Activated CD4-positive, alpha-beta T cell treated with anti-CD3 and anti-CD28 coated beads for 4 hours (primary cell): ENCODE data around the gene CMTM4.
"Not testable (repeated sequence)": the region's sequence is repeated elsewhere in the genome, so short reads cannot be mapped to it uniquely, and the experiment has no call there.

Experiments used
- DNase-seq, 2 donors: peaks; one replicate each; pipeline ENCODE4 v3.0.0-alpha.2; 2020

The CMTM4 gene

GRCh38 chr16:66703406-66704215 is 7.1 kb upstream of the CMTM4 start:
- no peak for DNase-seq

- DNase-seq: no peak
These were observed 5.0 kb upstream of the CMTM4 start for GRCh38 chr16:66701516-66701915.

GRCh38 chr16:66701026-66701425 is 4.5 kb upstream of the CMTM4 start:
- DNase-seq: no peak

GRCh38 chr16:66699898-66700297 is 3.4 kb upstream of the CMTM4 start:
- DNase-seq: no peak

- DNase-seq: no peak
These were observed 1.5 kb upstream of the CMTM4 start for GRCh38 chr16:66698046-66698445.

GRCh38 chr16:66695935-66696668 is 441 bp downstream of the CMTM4 start:
- DNase-seq: peak; percentile 7 to 18

GRCh38 chr16:66695471-66695934 is 1.0 kb downstream of the CMTM4 start:
- DNase-seq: no peak

GRCh38 chr16:66693149-66693548 is 3.4 kb downstream of the CMTM4 start:
- no peak for DNase-seq

GRCh38 chr16:66692341-66692740 is 4.2 kb downstream of the CMTM4 start:
- no peak for DNase-seq

- DNase-seq: no peak
These were observed 5.3 kb downstream of the CMTM4 start for GRCh38 chr16:66691234-66691633.

- no peak for DNase-seq
These were observed 6.3 kb downstream of the CMTM4 start for GRCh38 chr16:66690106-66690847.

- no peak for DNase-seq
These were observed 7.3 kb downstream of the CMTM4 start for GRCh38 chr16:66689282-66689681.

- no peak for DNase-seq
These were observed 8.5 kb downstream of the CMTM4 start for GRCh38 chr16:66687906-66688625.

- DNase-seq: not testable (repeated sequence)
These were observed 10.9 kb downstream of the CMTM4 start for GRCh38 chr16:66685501-66686115.

- DNase-seq: no peak
These were observed 14.3 kb downstream of the CMTM4 start for GRCh38 chr16:66682271-66682670.

GRCh38 chr16:66681676-66682075 is 14.9 kb downstream of the CMTM4 start:
- no peak for DNase-seq

GRCh38 chr16:66678337-66678736 is 18.2 kb downstream of the CMTM4 start:
- no peak for DNase-seq

- DNase-seq: no peak
These were observed 18.7 kb downstream of the CMTM4 start for GRCh38 chr16:66677836-66678235.

GRCh38 chr16:66677179-66677578 is 19.4 kb downstream of the CMTM4 start:
- DNase-seq: no peak

- no peak for DNase-seq
These were observed 19.9 kb downstream of the CMTM4 start for GRCh38 chr16:66676599-66676998.

GRCh38 chr16:66673691-66674090 is 22.9 kb downstream of the CMTM4 start:
- no peak for DNase-seq

GRCh38 chr16:66670691-66671388 is 25.7 kb downstream of the CMTM4 start:
- no peak for DNase-seq
